Hepatocyte (in vitro differentiated cells): ENCODE results near the gene ANO2. TPM values are rescaled to one million over a fixed set of nuclear protein-coding genes. Genes with fewer than 3 reads are reported as not detected.

ENCODE experiments used
- DNase-seq: peaks from one replicate; pipeline ENCODE4 v3.0.0-alpha.2; 2016; ENCODE audit warnings: low spot score
- H2AFZ ChIP-seq: fragments of 200-600 bp; sonication (generic); 2 replicates; pipeline ENCODE4 v1.6.0; 2016; ENCODE audit warnings: antibody characterized with exemption, mild to moderate bottlenecking
- H3K27ac ChIP-seq: fragments of 200-600 bp; sonication (generic); 2 replicates; pipeline ENCODE4 v1.5.1; 2016; ENCODE audit warnings: mild to moderate bottlenecking
- H3K27me3 ChIP-seq: fragments of 200-600 bp; sonication (generic); 2 replicates; pipeline ENCODE4 v1.6.1; 2016
- H3K36me3 ChIP-seq: fragments of 200-600 bp; sonication (generic); replicated peaks from 2 replicates; pipeline ENCODE4 v1.5.1; 2016; ENCODE audit warnings: low read depth; ENCODE audit not compliant: insufficient read depth
- H3K4me1 ChIP-seq: fragments of 200-600 bp; sonication (generic); 2 replicates; pipeline ENCODE4 v1.5.1; 2016; ENCODE audit warnings: mild to moderate bottlenecking, moderate library complexity; ENCODE audit not compliant: insufficient read depth
- H3K4me2 ChIP-seq: fragments of 200-600 bp; sonication (generic); 2 replicates; pipeline ENCODE4 v1.6.0; 2016
- H3K4me3 ChIP-seq: fragments of 200-600 bp; sonication (generic); 2 replicates; pipeline ENCODE4 v1.5.1; 2016; ENCODE audit warnings: mild to moderate bottlenecking
- H3K79me2 ChIP-seq: fragments of 200-600 bp; sonication (generic); 2 replicates; pipeline ENCODE4 v1.6.0; 2017; ENCODE audit warnings: mild to moderate bottlenecking
- H3K9me2 ChIP-seq: fragments of 200-600 bp; sonication (generic); replicated peaks from 2 replicates; pipeline ENCODE4 v1.6.0; 2017; ENCODE audit warnings: mild to moderate bottlenecking; ENCODE audit not compliant: insufficient read depth
- H3K9me3 ChIP-seq: fragments of 200-600 bp; sonication (generic); 2 replicates; pipeline ENCODE4 v1.5.1; 2016; ENCODE audit warnings: low read depth, mild to moderate bottlenecking
- H4K20me1 ChIP-seq: fragments of 200-600 bp; sonication (generic); 2 replicates; pipeline ENCODE4 v1.6.0; 2016; ENCODE audit warnings: mild to moderate bottlenecking; ENCODE audit not compliant: insufficient read depth, poor library complexity, severe bottlenecking
- EZH2 ChIP-seq: fragments of 200-600 bp; sonication (generic); IDR thresholded peaks from 2 replicates; pipeline ENCODE4 v1.6.1; 2016; ENCODE audit warnings: antibody characterized with exemption, mild to moderate bottlenecking, borderline replicate concordance
- EZH2phosphoT487 ChIP-seq: fragments of 200-600 bp; sonication (generic); IDR thresholded peaks from one replicate; pipeline ENCODE4 v1.6.1; 2018; ENCODE audit warnings: antibody characterized with exemption, mild to moderate bottlenecking, low read depth, moderate library complexity; ENCODE audit not compliant: unreplicated experiment, severe bottlenecking
- WGBS: methylation state at CpG from one replicate; pipeline ENCODE4 v1.1.6; 2016; ENCODE audit warnings: low lambda C conversion rate; ENCODE audit errors: missing lambda C conversion rate; 5-methylcytosine and 5-hydroxymethylcytosine counted together
- polyA plus RNA-seq: library from polyadenylated mRNA; unstranded; fragments of >200 nt; fragmentation: Nextera tagmentation; extraction: Ambion mirVana; gene quantifications from 2 replicates; pipeline ENCODE4 v1.2.1, GENCODE V29; 2016
- total RNA-seq: library from RNA; depleted of rRNA; stranded (reverse); fragments of >200 nt; gene quantifications from 2 replicates; pipeline ENCODE4 v1.2.3, GENCODE V29; 2014
- TF ChIP-seq, protein P1 (sequence below): fragments of 200-600 bp; sonication (generic); IDR thresholded peaks from 2 replicates; pipeline ENCODE4 v1.5.1; 2016; ENCODE audit warnings: antibody characterized with exemption, mild to moderate bottlenecking; ENCODE audit not compliant: poor library complexity

ANO2 gene
- total and polyA plus RNA-seq, 2 experiments from 2014 or later = 1.0 to 1.9 TPM

DNA sequence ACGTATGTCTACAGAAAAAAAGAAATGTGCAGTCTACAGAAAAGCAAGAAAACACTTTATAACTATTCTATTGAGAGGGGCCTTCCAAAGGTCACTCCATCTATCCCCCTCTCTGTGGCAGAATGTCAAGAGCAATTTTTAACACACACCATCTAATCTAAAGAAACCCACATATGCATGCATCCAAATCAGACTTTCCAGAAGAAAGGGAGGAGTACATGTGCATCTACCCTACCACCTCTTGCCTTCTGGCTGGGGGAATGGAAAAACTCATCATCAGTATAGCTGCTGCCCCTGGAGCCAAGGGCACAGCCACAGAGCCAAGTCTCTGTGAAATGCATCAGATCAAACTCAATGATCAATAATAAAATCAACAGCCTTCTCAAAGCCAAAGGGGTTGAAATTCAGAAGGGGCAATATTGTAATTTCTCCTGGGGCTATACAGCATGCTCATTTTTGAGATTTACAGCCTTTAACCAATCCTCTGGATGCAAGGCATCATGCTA is 63.9 kb downstream of the ANO2 start:
- Histone ChIP-seq H3K9me2 (no peaks in the 10 kb centered on the region), H3K27me3 (peaks cover 8% of the 10 kb centered on the region), H3K4me3 (no peak overlapping the region), H3K4me2 (no peak overlapping the region), H4K20me1 (no peaks in the 10 kb centered on the region), H3K9me3 (no peaks in the 10 kb centered on the region), H3K36me3 (no peaks in the 10 kb centered on the region), H2AFZ (no peak overlapping the region), H3K79me2 (no peaks in the 10 kb centered on the region), H3K27ac (no peak overlapping the region), H3K4me1 (no peaks in the 10 kb centered on the region)
- no peak for TF ChIP-seq EZH2phosphoT487
- TF ChIP-seq, protein P1, sequence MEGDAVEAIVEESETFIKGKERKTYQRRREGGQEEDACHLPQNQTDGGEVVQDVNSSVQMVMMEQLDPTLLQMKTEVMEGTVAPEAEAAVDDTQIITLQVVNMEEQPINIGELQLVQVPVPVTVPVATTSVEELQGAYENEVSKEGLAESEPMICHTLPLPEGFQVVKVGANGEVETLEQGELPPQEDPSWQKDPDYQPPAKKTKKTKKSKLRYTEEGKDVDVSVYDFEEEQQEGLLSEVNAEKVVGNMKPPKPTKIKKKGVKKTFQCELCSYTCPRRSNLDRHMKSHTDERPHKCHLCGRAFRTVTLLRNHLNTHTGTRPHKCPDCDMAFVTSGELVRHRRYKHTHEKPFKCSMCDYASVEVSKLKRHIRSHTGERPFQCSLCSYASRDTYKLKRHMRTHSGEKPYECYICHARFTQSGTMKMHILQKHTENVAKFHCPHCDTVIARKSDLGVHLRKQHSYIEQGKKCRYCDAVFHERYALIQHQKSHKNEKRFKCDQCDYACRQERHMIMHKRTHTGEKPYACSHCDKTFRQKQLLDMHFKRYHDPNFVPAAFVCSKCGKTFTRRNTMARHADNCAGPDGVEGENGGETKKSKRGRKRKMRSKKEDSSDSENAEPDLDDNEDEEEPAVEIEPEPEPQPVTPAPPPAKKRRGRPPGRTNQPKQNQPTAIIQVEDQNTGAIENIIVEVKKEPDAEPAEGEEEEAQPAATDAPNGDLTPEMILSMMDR = no peak
- TF ChIP-seq EZH2 = no peak
- no peak for DNase-seq
- 100% methylated on average over 1 of the region's 1 CpG for WGBS

DNA sequence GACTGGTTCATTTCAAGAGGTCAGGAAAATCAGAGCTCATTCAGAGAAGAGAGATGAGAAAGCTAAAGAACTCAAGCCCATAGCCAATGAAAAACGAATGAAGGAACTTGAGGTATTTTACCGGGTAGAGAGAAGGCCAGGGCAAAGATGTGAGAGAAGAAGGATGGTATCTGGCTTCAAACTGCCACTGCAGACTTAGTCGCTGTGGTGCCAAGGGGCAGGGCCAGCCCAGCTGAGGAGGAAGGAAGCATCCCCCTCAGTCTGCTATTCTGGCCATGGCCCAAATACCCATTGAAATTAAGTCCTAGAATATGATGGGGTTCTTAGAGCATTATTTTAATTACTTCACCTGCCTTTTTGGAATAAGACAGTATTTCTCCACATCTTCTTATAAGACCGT is 69.2 kb downstream of the ANO2 start:
- Histone ChIP-seq H3K79me2 (no peaks in the 10 kb centered on the region), H3K27me3 (peaks cover 8% of the 10 kb centered on the region), H3K4me3 (no peak overlapping the region), H3K9me2 (no peaks in the 10 kb centered on the region), H2AFZ (no peak overlapping the region), H3K9me3 (no peaks in the 10 kb centered on the region), H3K4me2 (no peak overlapping the region), H3K27ac (no peak overlapping the region), H3K36me3 (no peaks in the 10 kb centered on the region), H3K4me1 (no peaks in the 10 kb centered on the region), H4K20me1 (no peaks in the 10 kb centered on the region)
- DNase-seq = no peak
- TF ChIP-seq EZH2 (no peak), EZH2phosphoT487 (no peak)
- TF ChIP-seq, protein P1 = no peak
- 95% methylated on average over 4 of the region's 4 CpGs for WGBS

DNA sequence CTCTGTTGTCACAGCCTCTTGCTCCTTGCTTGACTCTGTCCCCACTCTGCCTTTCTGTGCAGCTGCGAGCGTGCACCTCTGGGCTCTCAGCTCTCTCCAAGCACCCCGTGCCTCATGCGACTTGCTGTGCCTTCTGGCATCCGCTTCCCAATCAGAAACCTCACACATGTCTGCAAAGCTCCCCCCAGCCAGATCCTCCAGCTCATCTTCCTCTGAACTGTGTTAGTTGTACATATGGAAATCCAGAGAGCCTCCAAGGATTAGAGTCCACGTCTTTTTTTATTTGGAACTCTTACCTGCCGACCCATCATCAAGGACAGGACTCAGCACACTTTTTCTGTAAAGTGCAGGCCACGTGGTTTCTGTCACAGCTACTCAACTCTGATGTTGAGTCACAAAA is 70.5 kb downstream of the ANO2 start:
- Histone ChIP-seq H3K9me2 (no peaks in the 10 kb centered on the region), H3K4me3 (no peak overlapping the region), H3K9me3 (no peaks in the 10 kb centered on the region), H3K36me3 (no peaks in the 10 kb centered on the region), H3K4me2 (no peak overlapping the region), H3K4me1 (no peaks in the 10 kb centered on the region), H4K20me1 (no peaks in the 10 kb centered on the region), H3K27ac (no peak overlapping the region), H3K27me3 (peaks cover 4% of the 10 kb centered on the region), H2AFZ (no peak overlapping the region), H3K79me2 (no peaks in the 10 kb centered on the region)
- DNase-seq = no peak
- 85% methylated on average over 8 of the region's 8 CpGs for WGBS
- TF ChIP-seq, protein P1 = no peak
- TF ChIP-seq EZH2phosphoT487 (no peak), EZH2 (no peak)
